HG02588 (cell line): ENCODE results near the gene WNK4.
"Not testable (repeated sequence)": the region's sequence is repeated elsewhere in the genome, so short reads cannot be mapped to it uniquely, and the experiment has no call there.

Source experiments
- ATAC-seq: cut with Tn5 transposase; IDR thresholded peaks from one replicate; pipeline ENCODE4 v1.9.1; 2021; ENCODE audit warnings: mild to moderate bottlenecking, moderate library complexity; ENCODE audit not compliant: unreplicated experiment

Gene WNK4

GRCh38 chr17:42779936-42780850 is at the start of gene WNK4:
Gene WNK4, plus strand, starts transcription at chr17:42780610. Its CDS starts 89 bp downstream, at chr17:42780699.
- no peak for ATAC-seq

GRCh38 chr17:42740699-42741098 is 39.7 kb upstream of the WNK4 start:
- no peak for ATAC-seq

GRCh38 chr17:42742916-42743315 is 37.5 kb upstream of the WNK4 start:
- not testable (repeated sequence) for ATAC-seq

- no peak for ATAC-seq
Measured at GRCh38 chr17:42743595-42744282, 36.7 kb upstream of the WNK4 start.

- peak; percentile 64 for ATAC-seq
Measured at GRCh38 chr17:42744283-42744805, 36.1 kb upstream of the WNK4 start.

- peak; percentile 77 for ATAC-seq
Measured at GRCh38 chr17:42744806-42745617, 35.4 kb upstream of the WNK4 start, which contains the start of gene EZH1. Gene EZH1, minus strand, starts transcription at chr17:42745040. Its CDS starts 16,099 bp downstream, at chr17:42728941.

GRCh38 chr17:42748202-42748907 is 32.1 kb upstream of the WNK4 start:
- ATAC-seq, result no peak

- ATAC-seq, result no peak
Measured at GRCh38 chr17:42748908-42749798, 31.3 kb upstream of the WNK4 start.

- no peak for ATAC-seq
Measured at GRCh38 chr17:42750739-42751344, 29.6 kb upstream of the WNK4 start.

- ATAC-seq, result no peak
Measured at GRCh38 chr17:42751628-42752027, 28.8 kb upstream of the WNK4 start.

- ATAC-seq, result no peak
Measured at GRCh38 chr17:42754782-42755181, 25.6 kb upstream of the WNK4 start.

- no peak for ATAC-seq
Measured at GRCh38 chr17:42759982-42760651, 20.3 kb upstream of the WNK4 start.

- ATAC-seq, result no peak
Measured at GRCh38 chr17:42760652-42761581, 19.5 kb upstream of the WNK4 start, which contains the start of gene RAMP2. Gene RAMP2, plus strand, starts transcription at chr17:42761227. Its CDS starts 35 bp downstream, at chr17:42761262.

GRCh38 chr17:42761638-42762037 is 18.8 kb upstream of the WNK4 start:
- ATAC-seq, result no peak

- ATAC-seq, result no peak
Measured at GRCh38 chr17:42766124-42766523, 14.3 kb upstream of the WNK4 start.

GRCh38 chr17:42767512-42767911 is 12.9 kb upstream of the WNK4 start:
- no peak for ATAC-seq

- ATAC-seq, result not testable (repeated sequence)
Measured at GRCh38 chr17:42768006-42768405, 12.4 kb upstream of the WNK4 start.
